HepG2 (cell line): ENCODE results near the gene SFXN1. TPM values are rescaled to one million over a fixed set of nuclear protein-coding genes. Genes with fewer than 3 reads are reported as not detected.
A peak's percentile ranks its signal among the peaks of the same experiment; 100 is the strongest.

Source experiments
- DMAP1 ChIP-seq: IDR thresholded peaks from 2 replicates; pipeline ENCODE4 v1.6.1; 2016
- FOXA1 ChIP-seq, 2 experiments: fragments of 450-650 bp in 1 of 2; sonication (generic) in 1 of 2; formaldehyde crosslinking in 1 of 2; IDR thresholded peaks; 2 replicates each; pipeline versions ENCODE4 v1.4.0 to v1.6.1; 2016 to 2020; ENCODE audit warnings: missing genetic modification reagents in 1 of 2
- GATAD1 ChIP-seq: IDR thresholded peaks from 2 replicates; pipeline ENCODE4 v1.6.1; 2016; ENCODE audit warnings: missing genetic modification reagents, missing compliant biosample characterization
- HHEX ChIP-seq: IDR thresholded peaks from 2 replicates; pipeline ENCODE4 v1.6.1; 2016; ENCODE audit warnings: control low read depth
- HMG20B ChIP-seq: conservative IDR thresholded peaks from 2 replicates; pipeline ENCODE4 v1.6.1; 2016; ENCODE audit warnings: missing genetic modification reagents, missing compliant biosample characterization
- KLF16 ChIP-seq, 2 experiments: sonication (generic) in 1 of 2; formaldehyde crosslinking in 1 of 2; IDR thresholded peaks; 2 replicates each; pipeline versions ENCODE4 v1.6.1 to v1.8.0; 2016 to 2023; ENCODE audit warnings: missing genetic modification reagents in 2 of 2, missing compliant biosample characterization in 1 of 2
- MBD4 ChIP-seq: IDR thresholded peaks from 2 replicates; pipeline ENCODE4 v1.6.1; 2012; ENCODE audit warnings: low read length, inconsistent platforms, borderline replicate concordance
- PATZ1 ChIP-seq: sonication (generic); formaldehyde crosslinking; IDR thresholded peaks from 2 replicates; pipeline ENCODE4 v1.4.0; 2020; ENCODE audit warnings: missing genetic modification reagents
- PBX2 ChIP-seq: IDR thresholded peaks from 2 replicates; pipeline ENCODE4 v1.6.1; 2016; ENCODE audit warnings: control low read depth
- PITX1 ChIP-seq: sonication (generic); formaldehyde crosslinking; IDR thresholded peaks from 2 replicates; pipeline ENCODE4 v1.5.1; 2020; ENCODE audit warnings: mild to moderate bottlenecking, missing genetic modification reagents
- RXRB ChIP-seq: IDR thresholded peaks from 2 replicates; pipeline ENCODE4 v1.6.1; 2016; ENCODE audit warnings: borderline replicate concordance, missing genetic modification reagents, missing compliant biosample characterization
- SIX1 ChIP-seq: sonication (generic); formaldehyde crosslinking; IDR thresholded peaks from 2 replicates; pipeline ENCODE4 v1.4.0; 2020; ENCODE audit warnings: missing genetic modification reagents, borderline replicate concordance
- SKI ChIP-seq: fragments of 450-650 bp; IDR thresholded peaks from one replicate; pipeline ENCODE4 v1.6.1; 2018; ENCODE audit warnings: mild to moderate bottlenecking; ENCODE audit not compliant: partially characterized antibody
- SMAD3 ChIP-seq: sonication (generic); formaldehyde crosslinking; IDR thresholded peaks from 2 replicates; pipeline ENCODE4 v1.4.0; 2020; ENCODE audit warnings: missing genetic modification reagents
- SMYD3 ChIP-seq: sonication (generic); formaldehyde crosslinking; IDR thresholded peaks from 2 replicates; pipeline ENCODE4 v1.8.1; 2023; ENCODE audit warnings: mild to moderate bottlenecking, missing genetic modification reagents
- TEAD3 ChIP-seq: optimal IDR thresholded peaks from 2 replicates; pipeline ENCODE3; 2016; ENCODE audit warnings: borderline replicate concordance
- ZFP36L1 ChIP-seq: sonication (generic); formaldehyde crosslinking; IDR thresholded peaks from 2 replicates; pipeline ENCODE4 v1.8.0; 2022; ENCODE audit warnings: mild to moderate bottlenecking, missing genetic modification reagents, moderate library complexity
- ZNF101 ChIP-seq: sonication (generic); formaldehyde crosslinking; IDR thresholded peaks from 2 replicates; pipeline ENCODE4 v1.4.0; 2020; ENCODE audit warnings: mild to moderate bottlenecking, low read depth, missing genetic modification reagents, borderline replicate concordance
- ZNF468 ChIP-seq: sonication (generic); formaldehyde crosslinking; IDR thresholded peaks from 2 replicates; pipeline ENCODE4 v1.8.0; 2022; ENCODE audit warnings: mild to moderate bottlenecking, moderate library complexity, missing genetic modification reagents
- polyA plus RNA-seq, 8 experiments: library from polyadenylated mRNA; depleted of rRNA in 3 of 8; stranded (reverse) in 7 of 8; unstranded in 1 of 8; fragments of >200 nt; fragmentation: Illumina TruSeq in 4 of 8; extraction: Trizol in 4 of 8; gene quantifications; 2 replicates each; pipeline versions ENCODE4 v1.2.1 to v1.2.3, GENCODE V29; 2011 to 2016; ENCODE audit warnings: low read depth in 4 of 8, missing spikeins in 1 of 8, mixed read lengths in 1 of 8; ENCODE audit not compliant: insufficient read depth in 1 of 8
- total RNA-seq, 5 experiments: library from RNA; depleted of rRNA; stranded (reverse); fragments of >200 nt; fragmentation: Illumina TruSeq; extraction: Trizol; gene quantifications; 2 replicates each; pipeline ENCODE4 v1.2.3, GENCODE V29; 2016; ENCODE audit warnings: low read depth in 1 of 5
- TF ChIP-seq, protein P1 (sequence below): IDR thresholded peaks from 2 replicates; pipeline ENCODE4 v1.6.1; 2016; ENCODE audit warnings: mild to moderate bottlenecking
- TF ChIP-seq, protein P2 (sequence below), 2 experiments: sonication (generic) in 1 of 2; formaldehyde crosslinking in 1 of 2; IDR thresholded peaks; 2 replicates each; pipeline versions ENCODE4 v1.4.0 to v1.6.1; 2018 to 2020; ENCODE audit warnings: missing genetic modification reagents in 2 of 2, borderline replicate concordance in 1 of 2, low read depth in 1 of 2, mild to moderate bottlenecking in 1 of 2, missing biosample characterization in 1 of 2

Gene SFXN1
- total and polyA plus RNA-seq, 2 of the 13 experiments (the other 11 are each of a cell fraction or from before 2014, with no cell fraction given): 122 to 135 TPM

- 0 out of 2 replicates have a peak, but pooled peaks have one; percentile 20 for TF ChIP-seq FOXA1 (IDR thresholded peaks at IDR 0.05)
- peak; percentile 93 for TF ChIP-seq FOXA1 (CRISPR knock-in tag; IDR thresholded peaks at IDR 0.05)
- TF ChIP-seq SMAD3 (CRISPR knock-in tag): peak; percentile 83
- peak; percentile 33; the same call in 1 of the 2 replicates for TF ChIP-seq PATZ1 (CRISPR knock-in tag)
- TF ChIP-seq PITX1 (CRISPR knock-in tag): peak; percentile 87
- peak; percentile 59 for TF ChIP-seq RXRB
- TF ChIP-seq TEAD3 (CRISPR knock-in tag): peak; percentile 88
- TF ChIP-seq, protein P1, sequence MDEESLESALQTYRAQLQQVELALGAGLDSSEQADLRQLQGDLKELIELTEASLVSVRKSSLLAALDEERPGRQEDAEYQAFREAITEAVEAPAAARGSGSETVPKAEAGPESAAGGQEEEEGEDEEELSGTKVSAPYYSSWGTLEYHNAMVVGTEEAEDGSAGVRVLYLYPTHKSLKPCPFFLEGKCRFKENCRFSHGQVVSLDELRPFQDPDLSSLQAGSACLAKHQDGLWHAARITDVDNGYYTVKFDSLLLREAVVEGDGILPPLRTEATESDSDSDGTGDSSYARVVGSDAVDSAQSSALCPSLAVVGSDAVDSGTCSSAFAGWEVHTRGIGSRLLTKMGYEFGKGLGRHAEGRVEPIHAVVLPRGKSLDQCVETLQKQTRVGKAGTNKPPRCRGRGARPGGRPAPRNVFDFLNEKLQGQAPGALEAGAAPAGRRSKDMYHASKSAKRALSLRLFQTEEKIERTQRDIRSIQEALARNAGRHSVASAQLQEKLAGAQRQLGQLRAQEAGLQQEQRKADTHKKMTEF: peak; percentile 70
- TF ChIP-seq HHEX (CRISPR knock-in tag): peak; percentile 99
- 0 out of 2 replicates have a peak, but pooled peaks have one; percentile 20 for TF ChIP-seq GATAD1 (CRISPR knock-in tag)
- TF ChIP-seq ZNF101: no peak
- peak; percentile 65; the same call in 1 of the 2 replicates for TF ChIP-seq SIX1 (CRISPR knock-in tag)
- TF ChIP-seq, protein P2, sequence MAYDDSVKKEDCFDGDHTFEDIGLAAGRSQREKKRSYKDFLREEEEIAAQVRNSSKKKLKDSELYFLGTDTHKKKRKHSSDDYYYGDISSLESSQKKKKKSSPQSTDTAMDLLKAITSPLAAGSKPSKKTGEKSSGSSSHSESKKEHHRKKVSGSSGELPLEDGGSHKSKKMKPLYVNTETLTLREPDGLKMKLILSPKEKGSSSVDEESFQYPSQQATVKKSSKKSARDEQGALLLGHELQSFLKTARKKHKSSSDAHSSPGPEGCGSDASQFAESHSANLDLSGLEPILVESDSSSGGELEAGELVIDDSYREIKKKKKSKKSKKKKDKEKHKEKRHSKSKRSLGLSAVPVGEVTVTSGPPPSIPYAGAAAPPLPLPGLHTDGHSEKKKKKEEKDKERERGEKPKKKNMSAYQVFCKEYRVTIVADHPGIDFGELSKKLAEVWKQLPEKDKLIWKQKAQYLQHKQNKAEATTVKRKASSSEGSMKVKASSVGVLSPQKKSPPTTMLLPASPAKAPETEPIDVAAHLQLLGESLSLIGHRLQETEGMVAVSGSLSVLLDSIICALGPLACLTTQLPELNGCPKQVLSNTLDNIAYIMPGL (CRISPR knock-in tag; IDR thresholded peaks at IDR 0.05; ENCODE audit: borderline replicate concordance in 1 of 2, low read depth in 1 of 2): no peak
- 0 out of 2 replicates have a peak, but pooled peaks have one; percentile 37 for TF ChIP-seq MBD4
- TF ChIP-seq HMG20B: peak; percentile 94
- no peak for TF ChIP-seq ZNF468 (CRISPR knock-in tag)
- peak; percentile 54; the same call in 1 of the 2 replicates for TF ChIP-seq ZFP36L1 (CRISPR knock-in tag)
- TF ChIP-seq SMYD3 (CRISPR knock-in tag): 0 out of 2 replicates have a peak, but pooled peaks have one; percentile 31
- TF ChIP-seq SKI: peak; percentile 71
- 0 out of 4 replicates have a peak, but pooled peaks of 1 of the 2 experiments have one; percentile 30 for TF ChIP-seq KLF16 (CRISPR knock-in tag; IDR thresholded peaks at IDR 0.05)
- TF ChIP-seq PBX2 (CRISPR knock-in tag): 0 out of 2 replicates have a peak, but pooled peaks have one; percentile 58
- no peak for TF ChIP-seq DMAP1 (CRISPR knock-in tag)
Measured at GRCh38 chr5:175467983-175468690, 10.2 kb upstream of the SFXN1 start (continued).
